ENCODE data around the gene SH3D19.

DNA sequence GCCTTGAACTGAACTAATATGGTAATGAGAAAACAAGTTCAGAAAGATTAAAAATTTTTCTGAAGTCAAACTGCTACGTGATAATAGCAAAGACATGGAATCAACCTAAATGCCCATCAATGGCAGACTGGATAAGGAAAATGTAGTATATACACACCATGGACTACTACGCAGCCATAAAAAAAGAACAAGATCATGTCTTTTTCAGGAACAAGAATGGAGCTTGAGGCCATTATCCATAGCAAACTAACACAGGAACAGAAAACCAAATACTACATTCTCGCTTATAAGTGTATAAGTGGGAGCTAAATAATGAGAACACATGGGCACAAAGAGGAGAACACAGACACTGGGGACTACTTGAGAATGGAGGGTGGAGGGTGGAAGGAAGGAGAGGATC is 230.3 kb downstream of the SH3D19 start:
- TF ChIP-seq, protein P1, sequence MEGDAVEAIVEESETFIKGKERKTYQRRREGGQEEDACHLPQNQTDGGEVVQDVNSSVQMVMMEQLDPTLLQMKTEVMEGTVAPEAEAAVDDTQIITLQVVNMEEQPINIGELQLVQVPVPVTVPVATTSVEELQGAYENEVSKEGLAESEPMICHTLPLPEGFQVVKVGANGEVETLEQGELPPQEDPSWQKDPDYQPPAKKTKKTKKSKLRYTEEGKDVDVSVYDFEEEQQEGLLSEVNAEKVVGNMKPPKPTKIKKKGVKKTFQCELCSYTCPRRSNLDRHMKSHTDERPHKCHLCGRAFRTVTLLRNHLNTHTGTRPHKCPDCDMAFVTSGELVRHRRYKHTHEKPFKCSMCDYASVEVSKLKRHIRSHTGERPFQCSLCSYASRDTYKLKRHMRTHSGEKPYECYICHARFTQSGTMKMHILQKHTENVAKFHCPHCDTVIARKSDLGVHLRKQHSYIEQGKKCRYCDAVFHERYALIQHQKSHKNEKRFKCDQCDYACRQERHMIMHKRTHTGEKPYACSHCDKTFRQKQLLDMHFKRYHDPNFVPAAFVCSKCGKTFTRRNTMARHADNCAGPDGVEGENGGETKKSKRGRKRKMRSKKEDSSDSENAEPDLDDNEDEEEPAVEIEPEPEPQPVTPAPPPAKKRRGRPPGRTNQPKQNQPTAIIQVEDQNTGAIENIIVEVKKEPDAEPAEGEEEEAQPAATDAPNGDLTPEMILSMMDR (IDR thresholded peaks at IDR 0.05 in 4 of 5, conservative IDR thresholded peaks at IDR 0.05 in 1 of 5), result no peak
- no peak for TF ChIP-seq POLR2A (IDR thresholded peaks at IDR 0.05)
